HG02571 (cell line): ENCODE measurements around the gene GSE1.

ENCODE experiments used
- ATAC-seq: cut with Tn5 transposase; IDR thresholded peaks from one replicate; pipeline ENCODE4 v1.9.1; 2021; ENCODE audit warnings: mild to moderate bottlenecking, moderate library complexity; ENCODE audit not compliant: unreplicated experiment

GSE1 gene

DNA sequence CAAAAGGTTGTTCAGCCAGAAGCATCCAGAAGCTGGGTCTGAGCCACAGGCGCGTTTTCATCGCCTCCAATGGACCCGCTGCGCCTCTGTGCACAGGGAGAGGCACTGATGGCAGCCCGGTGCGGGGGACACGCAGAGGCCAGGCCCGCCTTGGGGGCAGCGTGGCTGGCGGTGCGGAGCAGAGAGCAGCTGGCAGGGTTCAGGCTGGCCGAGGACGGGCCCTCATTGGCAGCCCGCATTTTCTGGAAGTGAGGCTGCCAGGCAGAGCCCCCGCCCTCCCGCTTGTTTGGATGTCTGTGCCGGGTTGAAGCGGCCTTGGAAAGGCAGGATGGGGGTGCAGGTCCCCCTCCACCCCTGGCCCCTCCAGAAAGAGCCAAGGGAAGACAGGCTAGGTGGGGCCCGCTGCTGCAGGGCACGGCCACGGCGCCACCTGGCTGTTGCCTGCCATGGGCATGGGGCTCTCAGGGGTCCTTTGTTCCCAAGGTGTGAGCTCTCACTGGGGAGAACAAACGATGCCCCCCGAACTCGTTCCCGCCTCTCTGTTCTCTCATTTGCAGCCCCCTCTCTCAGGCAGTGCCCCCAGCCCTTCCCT lies 18.8 kb downstream of the GSE1 start:
- ATAC-seq = no peak

GRCh38 chr16:85632709-85633437 lies 19.8 kb downstream of the GSE1 start:
- ATAC-seq = no peak

DNA sequence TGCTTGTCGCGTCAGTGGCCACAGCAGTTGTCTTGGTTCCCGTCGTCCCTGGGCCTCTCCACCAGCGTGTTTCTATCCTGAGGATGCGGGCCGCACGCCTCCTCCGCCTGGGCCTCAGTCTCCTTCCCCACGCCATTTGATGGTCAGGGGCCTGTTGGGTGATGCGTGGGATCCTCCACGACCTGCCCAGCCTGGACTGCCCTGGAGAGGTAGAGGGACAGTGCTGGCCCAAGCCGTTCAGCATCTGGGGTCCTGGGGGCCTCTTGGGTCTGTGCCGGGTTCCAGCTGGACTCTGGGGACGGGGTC lies 20.3 kb downstream of the GSE1 start:
- ATAC-seq = no peak

- no peak for ATAC-seq
Observed at GRCh38 chr16:85633888-85634287, 20.8 kb downstream of the GSE1 start.

GRCh38 chr16:85634747-85635544 lies 21.8 kb downstream of the GSE1 start:
- ATAC-seq = no peak

- ATAC-seq = no peak
Observed at GRCh38 chr16:85635545-85636140, 22.5 kb downstream of the GSE1 start.

DNA sequence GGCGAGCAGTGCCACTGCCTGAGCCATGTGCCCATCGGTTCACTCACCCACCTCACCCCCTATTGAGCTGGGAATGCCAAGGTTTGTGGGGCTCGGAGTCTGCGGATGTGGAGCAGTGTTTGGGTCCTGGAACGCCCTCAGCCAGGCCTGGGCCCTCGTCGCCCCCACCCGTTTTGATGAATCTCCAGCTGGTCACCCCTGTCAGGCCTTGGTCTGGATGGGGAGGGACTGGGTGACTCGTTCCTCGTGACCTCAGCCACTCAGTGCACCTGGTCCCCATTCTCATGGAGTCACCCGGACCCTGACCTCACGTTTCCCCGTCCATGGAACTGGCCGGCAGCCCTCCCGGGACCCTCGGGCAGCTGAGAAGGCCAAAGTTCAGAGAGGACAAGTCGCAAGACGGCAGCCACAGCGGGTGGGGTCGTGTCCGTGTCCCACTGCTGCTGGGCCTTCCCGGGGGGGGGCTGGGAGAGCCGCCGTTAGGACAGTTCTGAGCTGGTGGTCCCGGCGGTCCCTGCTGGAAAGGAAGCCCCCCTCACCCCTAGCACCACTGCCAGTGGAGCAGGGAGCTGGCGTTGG lies 23.2 kb downstream of the GSE1 start:
- ATAC-seq = no peak

- ATAC-seq = no peak
Observed at GRCh38 chr16:85637061-85637807, 24.1 kb downstream of the GSE1 start.

DNA sequence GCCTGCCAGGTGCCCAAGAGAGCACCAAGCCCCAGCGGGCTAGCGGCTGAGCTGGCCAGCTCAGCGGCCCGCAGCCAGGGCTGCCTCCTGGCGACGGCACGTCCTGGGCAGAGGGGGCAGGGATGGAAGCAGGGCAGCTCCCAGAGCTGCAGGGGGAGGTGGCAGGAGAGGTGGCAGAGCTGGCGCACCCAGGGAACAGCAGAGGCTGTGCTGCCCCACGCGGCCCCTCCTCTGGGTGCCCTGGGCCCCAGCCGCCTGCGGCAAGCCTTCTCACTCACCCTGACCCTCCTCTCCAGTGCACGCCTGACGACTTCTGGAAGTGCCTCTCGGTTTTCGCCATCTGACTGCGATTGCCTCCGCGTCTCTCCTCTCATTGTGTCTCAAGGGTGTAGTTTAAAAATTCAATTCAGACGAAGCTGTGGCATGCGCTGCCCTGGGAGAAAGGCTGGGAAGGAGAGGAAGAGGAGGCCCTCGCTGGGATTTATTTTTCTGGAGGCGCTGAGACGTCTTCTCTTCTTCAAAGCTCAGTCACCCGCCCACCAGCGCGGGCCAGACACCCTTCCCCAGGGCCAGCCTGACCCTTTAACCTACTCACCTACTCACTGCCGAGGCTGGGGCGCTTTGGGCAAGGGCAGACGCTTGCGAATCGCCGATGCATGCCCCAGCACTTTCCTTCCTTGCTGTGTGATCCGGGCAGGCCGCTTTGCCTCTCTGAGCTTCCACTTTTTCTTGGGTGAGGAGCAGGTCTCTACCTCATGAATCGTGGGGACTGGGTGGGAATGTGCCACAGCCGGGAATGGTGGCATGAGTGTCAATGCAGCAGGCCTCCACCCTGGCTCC lies 24.9 kb downstream of the GSE1 start:
- no peak for ATAC-seq

GRCh38 chr16:85638695-85639409 lies 25.7 kb downstream of the GSE1 start:
- no peak for ATAC-seq

GRCh38 chr16:85639529-85640253 lies 26.6 kb downstream of the GSE1 start:
- ATAC-seq = no peak

GRCh38 chr16:85640254-85640558 lies 27.1 kb downstream of the GSE1 start:
- no peak for ATAC-seq

DNA sequence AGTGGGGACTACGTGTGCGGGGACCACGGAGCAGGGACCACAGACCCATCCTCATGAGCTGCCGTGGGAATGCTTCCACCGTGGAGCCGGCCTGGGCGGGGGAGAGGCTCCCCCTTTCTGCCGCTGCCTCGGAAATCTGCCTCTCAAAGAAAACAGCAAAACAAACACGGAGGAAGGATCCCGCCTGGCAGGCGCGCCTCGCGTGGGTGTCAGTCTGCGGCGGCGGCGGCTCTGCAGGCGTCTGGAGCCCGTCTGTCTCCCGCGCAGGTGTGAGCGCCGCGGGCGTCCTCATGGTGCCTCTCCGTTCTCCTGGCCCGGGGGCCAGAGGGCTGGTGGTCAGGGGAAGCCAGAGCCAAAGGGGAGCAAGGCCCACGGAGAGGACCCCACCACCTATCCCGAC lies 27.5 kb downstream of the GSE1 start:
- ATAC-seq = no peak

GRCh38 chr16:85641305-85641704 lies 28.2 kb downstream of the GSE1 start:
- no peak for ATAC-seq

DNA sequence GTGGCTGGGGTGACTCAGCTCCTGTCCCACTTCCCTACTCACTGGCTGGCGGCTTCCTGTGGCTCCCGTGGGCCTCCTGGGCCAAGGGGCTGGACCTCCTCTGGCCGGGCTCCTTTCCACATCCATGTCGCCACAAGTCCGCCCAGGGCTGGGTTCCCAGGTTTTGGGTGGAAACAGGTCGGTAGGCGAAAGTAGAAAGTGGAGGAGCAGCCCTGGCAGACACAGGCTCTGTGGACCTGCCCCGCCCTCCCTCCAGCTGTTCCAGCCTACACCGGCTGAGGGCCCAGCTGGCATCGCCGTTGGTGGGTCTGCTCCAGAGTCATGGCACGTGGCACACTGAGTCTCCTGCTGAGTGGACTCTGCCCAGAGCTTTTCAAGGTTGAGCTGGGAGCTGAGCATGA lies 28.7 kb downstream of the GSE1 start:
- no peak for ATAC-seq

- no peak for ATAC-seq
Observed at GRCh38 chr16:85642762-85643358, 29.7 kb downstream of the GSE1 start.

DNA sequence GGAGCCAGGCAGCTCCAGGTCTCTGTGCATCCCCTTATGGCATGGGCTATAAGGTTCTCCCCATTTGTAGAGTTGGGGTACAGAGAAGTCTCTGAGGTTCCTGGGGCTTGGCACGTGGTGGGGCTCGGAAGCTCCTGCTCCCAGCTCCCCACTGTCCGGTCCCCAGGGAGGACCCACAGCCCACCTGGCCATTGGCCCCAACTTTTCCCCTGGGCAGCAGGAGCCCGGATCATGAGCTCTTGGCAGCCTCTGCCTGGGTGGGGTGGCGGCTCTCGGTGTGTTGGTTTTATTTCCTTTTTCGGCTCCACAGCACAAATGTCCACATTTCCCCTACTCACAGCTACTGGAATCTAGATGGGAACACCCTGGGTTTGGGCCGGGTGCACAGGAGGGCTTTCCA lies 30.5 kb downstream of the GSE1 start:
- ATAC-seq = no peak

DNA sequence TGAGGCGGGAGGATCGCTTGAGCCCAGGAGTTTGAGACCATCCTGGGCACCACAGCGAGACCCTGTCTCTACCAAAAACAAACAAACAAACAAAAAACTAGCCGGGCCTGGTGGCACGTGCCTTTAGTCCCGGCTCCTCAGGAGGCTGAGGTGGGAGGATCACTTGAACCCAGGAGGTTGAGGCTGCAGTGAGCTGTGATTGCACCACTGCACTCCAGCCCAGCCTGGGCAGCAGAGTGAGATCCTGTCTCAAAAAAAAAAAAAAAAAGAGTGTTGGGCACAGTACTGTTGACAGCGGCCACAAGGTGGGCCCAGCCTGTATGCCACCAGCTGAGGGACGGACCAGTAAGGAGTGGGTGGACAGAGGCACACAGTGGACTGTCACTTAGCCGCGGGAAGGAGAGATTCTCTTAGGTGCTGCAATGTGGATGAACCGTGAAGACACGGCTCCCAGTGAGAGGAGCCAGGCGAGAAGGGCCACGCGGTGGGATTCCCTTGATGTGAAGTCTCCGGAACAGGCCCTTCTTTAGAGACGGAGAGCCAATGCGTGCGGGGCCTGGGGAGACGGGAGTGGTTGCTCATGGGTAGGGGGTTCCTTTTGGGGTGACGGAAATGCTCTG lies 31.1 kb downstream of the GSE1 start:
- no peak for ATAC-seq
